Ectodermal cell (in vitro differentiated cells): ENCODE data around the gene NSD1.
"Not testable (repeated sequence)": the region's sequence is repeated elsewhere in the genome, so short reads cannot be mapped to it uniquely, and the experiment has no call there.

Experiments used
- H3K27ac ChIP-seq: 2 replicates; pipeline ENCODE4 v1.7.0; 2013; ENCODE audit warnings: mild to moderate bottlenecking, low read depth, low read length; ENCODE audit not compliant: insufficient read depth, poor library complexity, severe bottlenecking
- H3K27me3 ChIP-seq: 2 replicates; pipeline ENCODE4 v1.7.0; 2013; ENCODE audit warnings: mild to moderate bottlenecking, low read length; ENCODE audit not compliant: insufficient read depth, control insufficient read depth, poor library complexity, severe bottlenecking
- H3K36me3 ChIP-seq: one replicate; pipeline ENCODE4 v1.7.0; 2013; ENCODE audit warnings: low read length; ENCODE audit not compliant: control insufficient read depth, insufficient read depth
- H3K4me1 ChIP-seq: one replicate; pipeline ENCODE4 v1.7.0; 2013; ENCODE audit warnings: low read length; ENCODE audit not compliant: control insufficient read depth, insufficient read depth
- H3K4me3 ChIP-seq: 2 replicates; pipeline ENCODE4 v1.7.0; 2013; ENCODE audit warnings: low read depth, low read length, control low read depth; ENCODE audit not compliant: insufficient read depth
- H3K9me3 ChIP-seq: 2 replicates; pipeline ENCODE4 v1.7.0; 2013; ENCODE audit warnings: mild to moderate bottlenecking, low read length, moderate library complexity; ENCODE audit not compliant: control insufficient read depth
- WGBS, 2 experiments: methylation state at CpG; one replicate each; pipeline ENCODE4 v1.1.7; 2013; ENCODE audit warnings: missing lambda C conversion rate in 2 of 2; 5-methylcytosine and 5-hydroxymethylcytosine counted together

The NSD1 gene

DNA sequence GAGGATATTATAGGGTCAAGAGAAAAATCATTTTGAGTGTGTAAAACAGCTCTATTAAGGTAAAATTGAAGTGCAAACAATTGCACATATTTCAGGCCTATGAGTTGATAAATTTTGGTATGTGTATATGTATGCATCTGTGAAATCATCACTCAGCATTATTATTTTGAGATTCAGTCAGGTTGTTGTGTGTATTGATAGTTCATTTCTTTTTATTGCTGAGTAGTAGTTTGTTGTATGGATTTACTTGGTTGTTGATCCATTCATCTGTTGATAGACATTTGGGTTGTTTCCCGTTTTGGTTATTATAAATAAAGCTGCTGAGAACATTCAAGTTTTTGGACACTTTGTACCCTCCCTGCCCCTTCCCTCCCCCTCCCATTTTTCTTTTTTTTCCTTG is 119.7 kb downstream of the NSD1 start:
- Histone ChIP-seq H3K27me3 (no peaks in the 10 kb centered on the region), H3K4me1 (no peaks in the 10 kb centered on the region), H3K4me3 (no peak overlapping the region), H3K36me3 (peaks cover 53% of the 10 kb centered on the region), H3K9me3 (no peaks in the 10 kb centered on the region), H3K27ac (no peak overlapping the region)
- 100% methylated on average over 1 of the region's 1 CpG for WGBS, 2 experiments

DNA sequence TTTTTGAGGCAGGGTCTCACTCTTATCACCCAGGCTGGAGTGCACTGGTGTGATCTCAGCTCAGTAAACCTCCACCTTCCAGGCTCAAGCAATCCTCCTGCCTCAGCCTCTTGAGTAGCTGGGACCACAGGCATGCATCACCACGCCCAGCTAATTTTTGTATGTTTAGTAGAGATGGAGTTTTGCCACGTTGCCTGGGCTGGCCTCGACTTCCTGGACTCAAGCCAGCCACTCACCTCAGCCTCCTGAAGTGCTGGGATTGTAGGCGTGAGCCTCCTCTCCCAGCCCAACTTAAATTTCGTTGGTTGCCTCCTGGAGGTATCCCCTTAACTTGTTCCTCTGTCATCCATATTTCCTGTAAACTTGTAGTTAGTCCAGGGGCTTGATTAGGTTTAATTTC is 122.7 kb downstream of the NSD1 start:
- 94 to 96% methylated on average over 5 of the region's 5 CpGs for WGBS, 2 experiments
- H3K9me3 ChIP-seq, result no peaks in the 10 kb centered on the region
- H3K36me3 ChIP-seq, result peaks cover 59% of the 10 kb centered on the region
- H3K27ac ChIP-seq, result no peak overlapping the region
- no peaks in the 10 kb centered on the region for H3K27me3 ChIP-seq
- H3K4me3 ChIP-seq, result no peak overlapping the region
- no peaks in the 10 kb centered on the region for H3K4me1 ChIP-seq

DNA sequence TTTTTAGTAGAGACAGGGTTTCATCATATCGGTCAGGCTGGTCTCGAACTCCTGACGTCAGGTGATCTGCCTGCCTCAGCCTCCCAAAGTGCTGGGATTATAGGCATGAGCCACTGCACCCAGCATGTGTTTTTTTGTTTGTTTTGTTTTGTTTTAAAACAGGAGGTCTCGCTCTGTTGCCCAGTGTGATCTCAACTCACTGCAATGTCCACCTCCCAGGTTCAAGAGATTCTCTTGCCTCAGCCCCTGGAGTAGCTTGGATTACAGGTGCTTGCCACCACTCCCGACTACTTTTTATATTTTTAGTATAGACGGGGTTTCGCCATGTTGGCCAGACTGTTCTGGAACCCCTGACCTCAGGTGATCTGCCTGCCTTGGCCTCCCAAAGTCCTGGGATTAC is 125.1 kb downstream of the NSD1 start:
- 90 to 93% methylated on average over 7 of the region's 7 CpGs for WGBS, 2 experiments
- H3K4me3 ChIP-seq, result not testable (repeated sequence)

DNA sequence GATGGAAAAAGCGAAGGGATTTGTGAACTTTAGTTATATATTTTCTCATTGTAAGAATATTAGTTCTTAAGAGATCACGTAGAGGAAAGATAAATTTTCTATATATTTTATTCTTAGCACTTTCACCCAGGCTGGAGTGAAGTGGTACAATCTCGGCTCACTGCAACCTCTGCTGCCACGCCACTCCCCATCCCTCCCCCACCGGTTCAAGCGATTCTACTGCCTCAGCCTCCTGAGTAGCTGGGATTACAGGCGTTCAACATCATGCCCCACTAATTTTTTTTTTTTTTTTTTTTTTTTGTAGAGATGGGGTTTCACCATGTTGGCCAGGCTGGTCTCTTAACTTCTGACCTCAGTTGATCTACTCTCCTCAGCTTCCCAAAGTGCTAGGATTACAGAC is 127.4 kb downstream of the NSD1 start:
- Histone ChIP-seq H3K36me3 (peaks cover 52% of the 10 kb centered on the region), H3K27me3 (no peaks in the 10 kb centered on the region), H3K9me3 (no peaks in the 10 kb centered on the region), H3K4me3 (no peak overlapping the region), H3K27ac (no peak overlapping the region), H3K4me1 (no peaks in the 10 kb centered on the region)
- WGBS, 2 experiments, result 93 to 94% methylated on average over 4 to 5 of the region's 7 CpGs

More for the DNA sequence above, 125.1 kb downstream of the NSD1 start:
- H3K27me3 ChIP-seq, H3K4me1 ChIP-seq, H3K27ac ChIP-seq, H3K9me3 ChIP-seq: not testable (repeated sequence)
- peaks cover 57% of the 10 kb centered on the region for H3K36me3 ChIP-seq

DNA sequence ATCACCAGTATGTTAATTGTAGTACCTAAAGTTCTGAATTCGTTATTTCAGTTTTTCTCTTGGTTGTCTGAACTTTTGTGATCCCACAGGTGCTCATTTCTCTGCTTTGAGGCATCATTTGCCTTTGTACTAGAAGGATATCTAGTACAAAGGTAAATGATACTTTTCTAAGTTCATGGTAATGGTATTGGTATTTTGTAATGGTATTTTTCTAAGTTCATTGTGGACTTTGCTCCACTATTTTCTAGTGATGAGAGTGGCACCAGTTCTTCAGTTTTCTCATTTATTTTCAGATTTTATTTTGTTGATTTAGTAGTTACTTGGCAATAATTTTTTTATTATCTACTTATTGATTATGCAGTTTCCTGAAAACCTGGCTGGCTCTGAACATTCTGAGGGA is 127.9 kb downstream of the NSD1 start:
- Histone ChIP-seq H3K27ac (no peak overlapping the region), H3K4me3 (no peak overlapping the region), H3K27me3 (no peaks in the 10 kb centered on the region), H3K36me3 (peaks cover 51% of the 10 kb centered on the region), H3K9me3 (no peaks in the 10 kb centered on the region), H3K4me1 (no peaks in the 10 kb centered on the region)
- WGBS, 2 experiments, result 100% methylated on average over 1 of the region's 1 CpG

DNA sequence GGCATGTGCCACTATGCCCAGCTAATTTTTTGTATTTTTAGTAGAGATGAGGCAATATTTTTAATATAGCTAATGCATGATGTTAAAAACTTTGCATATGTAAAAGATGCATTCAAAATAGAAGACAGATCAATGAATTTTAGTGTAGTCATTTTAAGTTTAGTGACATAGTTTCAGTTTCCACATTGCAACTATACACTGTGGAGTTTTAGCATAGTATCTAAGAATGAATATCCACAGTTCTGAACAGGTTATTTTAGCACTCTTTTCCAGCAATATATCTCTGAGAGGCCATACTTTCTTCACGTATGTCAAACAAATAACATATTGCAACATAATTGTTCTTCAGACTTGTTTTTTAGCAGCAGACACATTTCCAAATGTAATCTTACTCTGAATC is 130.6 kb downstream of the NSD1 start:
- 91 to 95% methylated on average over 1 of the region's 1 CpG for WGBS, 2 experiments
- Histone ChIP-seq H3K36me3 (peaks cover 44% of the 10 kb centered on the region), H3K27me3 (no peaks in the 10 kb centered on the region), H3K4me1 (no peaks in the 10 kb centered on the region), H3K27ac (no peak overlapping the region), H3K4me3 (no peak overlapping the region), H3K9me3 (no peaks in the 10 kb centered on the region)

DNA sequence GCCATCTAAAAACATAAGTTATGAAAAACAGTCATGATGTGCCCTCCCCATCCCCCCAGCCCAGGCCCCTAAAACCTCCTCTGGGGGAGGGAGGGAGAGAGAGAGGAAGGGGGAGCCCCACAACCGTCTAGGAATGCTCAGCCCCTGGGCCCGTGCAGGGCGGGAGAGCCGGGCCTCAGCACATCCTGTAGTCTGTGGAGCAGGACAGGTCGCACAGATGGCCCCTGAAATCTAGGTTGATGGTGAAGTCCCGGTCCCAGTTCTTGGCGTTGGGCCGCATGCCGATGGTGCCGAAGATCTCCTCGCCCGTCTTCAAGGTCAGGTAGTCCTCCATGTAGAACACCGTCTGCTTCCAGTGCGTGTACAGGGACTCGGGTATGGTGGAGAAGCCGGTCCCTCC is 131.8 kb downstream of the NSD1 start:
- H3K4me3 ChIP-seq, result no peak overlapping the region
- no peaks in the 10 kb centered on the region for H3K9me3 ChIP-seq
- H3K27me3 ChIP-seq, result no peaks in the 10 kb centered on the region
- no peaks in the 10 kb centered on the region for H3K4me1 ChIP-seq
- H3K36me3 ChIP-seq, result peaks cover 41% of the 10 kb centered on the region
- H3K27ac ChIP-seq, result no peak overlapping the region
- WGBS, 2 experiments, result 96 to 98% methylated on average over 16 of the region's 16 CpGs

DNA sequence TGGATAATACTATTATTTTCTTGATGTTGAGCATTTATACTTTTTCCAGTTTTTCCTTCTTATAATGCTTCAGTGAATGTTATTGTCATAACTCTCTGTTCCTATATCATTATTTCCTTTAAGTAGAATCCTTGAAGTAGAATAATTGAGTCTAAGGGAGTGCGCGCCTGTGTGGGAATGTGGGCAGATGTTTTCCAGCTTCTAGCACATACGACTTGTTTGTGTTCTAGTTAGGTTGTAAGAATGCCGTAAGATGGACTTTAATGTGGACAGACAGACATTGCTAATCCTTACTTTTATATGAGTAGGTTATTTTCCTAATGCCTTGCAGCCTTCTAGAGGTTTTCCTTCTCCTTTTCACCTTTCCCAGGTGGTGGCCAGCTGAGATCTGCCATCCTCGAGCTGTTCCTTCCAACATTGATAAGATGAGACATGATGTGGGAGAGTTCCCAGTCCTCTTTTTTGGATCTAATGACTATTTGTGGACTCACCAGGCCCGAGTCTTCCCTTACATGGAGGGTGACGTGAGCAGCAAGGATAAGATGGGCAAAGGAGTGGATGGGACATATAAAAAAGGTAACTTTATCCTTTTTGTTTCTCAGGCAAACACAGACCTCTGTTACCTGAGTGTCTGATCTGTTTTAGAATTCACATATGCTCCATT is 135.8 kb downstream of the NSD1 start:
- Histone ChIP-seq H3K4me1 (no peaks in the 10 kb centered on the region), H3K27ac (no peak overlapping the region), H3K36me3 (peaks cover 43% of the 10 kb centered on the region), H3K4me3 (no peak overlapping the region), H3K9me3 (no peaks in the 10 kb centered on the region), H3K27me3 (no peaks in the 10 kb centered on the region)
- WGBS, 2 experiments, result 96 to 99% methylated on average over 7 of the region's 7 CpGs

DNA sequence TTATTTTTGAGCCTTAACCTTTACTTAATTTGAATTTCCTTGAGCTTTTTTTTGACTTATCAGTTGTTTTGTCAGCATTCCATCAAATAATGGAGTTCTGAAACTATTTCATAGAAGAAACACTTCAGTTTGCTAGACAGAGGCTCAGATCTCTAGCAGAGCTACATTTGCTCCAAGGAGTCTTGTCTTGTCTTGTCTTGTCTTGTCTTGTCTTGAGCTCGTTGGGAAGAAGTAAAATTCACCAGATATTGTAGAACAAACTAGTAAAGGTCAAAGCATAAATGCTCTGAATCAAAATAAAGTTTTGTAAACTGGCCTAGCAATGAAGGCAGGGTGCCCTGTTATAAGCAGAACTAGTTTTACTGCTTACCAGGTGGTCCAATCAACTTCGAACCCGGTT is 136.4 kb downstream of the NSD1 start:
- Histone ChIP-seq H3K27ac (no peak overlapping the region), H3K27me3 (no peaks in the 10 kb centered on the region), H3K9me3 (no peaks in the 10 kb centered on the region), H3K4me3 (no peak overlapping the region), H3K36me3 (peaks cover 42% of the 10 kb centered on the region), H3K4me1 (no peaks in the 10 kb centered on the region)
- 89 to 94% methylated on average over 3 of the region's 3 CpGs for WGBS, 2 experiments

DNA sequence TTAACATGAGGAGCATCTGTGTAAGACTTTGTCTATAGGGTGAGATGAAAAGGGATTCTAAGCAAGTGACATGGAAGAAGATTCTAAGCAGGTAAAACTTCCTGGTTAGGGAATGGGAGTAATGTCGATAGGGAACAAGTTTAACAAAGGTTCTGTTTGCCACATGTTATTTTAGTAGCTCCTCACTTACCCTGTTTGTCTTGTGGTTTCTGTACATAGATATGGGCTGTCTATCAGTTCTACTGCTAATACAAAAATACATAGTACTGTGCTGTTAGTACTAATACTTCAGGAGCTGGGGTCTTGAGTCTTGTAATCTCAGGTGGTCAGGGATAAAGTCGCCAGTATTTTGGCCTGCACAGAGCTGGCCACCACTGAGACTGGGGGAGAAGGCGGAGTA is 137.1 kb downstream of the NSD1 start:
- 95 to 96% methylated on average over 3 of the region's 3 CpGs for WGBS, 2 experiments
- Histone ChIP-seq H3K4me1 (no peaks in the 10 kb centered on the region), H3K9me3 (no peaks in the 10 kb centered on the region), H3K4me3 (no peak overlapping the region), H3K27ac (no peak overlapping the region), H3K36me3 (peaks cover 40% of the 10 kb centered on the region), H3K27me3 (no peaks in the 10 kb centered on the region)

DNA sequence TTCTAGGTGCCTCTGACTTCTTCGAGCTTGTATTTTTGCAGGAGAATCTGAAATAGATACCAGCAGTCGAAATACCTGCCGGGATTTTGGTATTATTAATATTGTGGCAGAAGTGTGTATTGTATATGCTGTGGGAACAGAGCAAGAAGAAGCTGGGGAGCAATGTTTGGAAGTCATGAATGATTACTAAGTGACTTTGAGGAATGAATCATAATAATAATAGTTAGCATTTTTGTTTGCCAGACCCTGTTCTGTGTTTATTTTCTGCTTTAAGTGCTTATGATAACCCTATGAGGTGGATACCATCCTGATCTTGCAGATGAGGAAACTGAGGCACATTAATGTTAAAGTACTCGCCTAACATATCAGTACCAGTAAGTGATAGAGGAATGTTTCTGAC is 137.5 kb downstream of the NSD1 start:
- no peak overlapping the region for H3K27ac ChIP-seq
- peaks cover 38% of the 10 kb centered on the region for H3K36me3 ChIP-seq
- no peaks in the 10 kb centered on the region for H3K9me3 ChIP-seq
- H3K27me3 ChIP-seq, result no peaks in the 10 kb centered on the region
- no peaks in the 10 kb centered on the region for H3K4me1 ChIP-seq
- no peak overlapping the region for H3K4me3 ChIP-seq
- WGBS, 2 experiments, result 96 to 99% methylated on average over 4 of the region's 4 CpGs
